Measurements from ENCODE around the gene ELMO1. TPM values are rescaled to one million over a fixed set of nuclear protein-coding genes. Genes with fewer than 3 reads are reported as not detected.

ELMO1 gene
- polyA plus RNA-seq, 2 of the 4 experiments (the other 2 are of a cell fraction) = 2.3 to 6.1 TPM

GRCh38 chr7:37418381-37418780, 30.3 kb downstream of the ELMO1 start:
- no peak overlapping the region for H3K27ac ChIP-seq
- H3K4me2 ChIP-seq = no peak overlapping the region
- H3K4me3 ChIP-seq = no peak overlapping the region
- FAIRE-seq (no peak), ATAC-seq (no peak), DNase-seq (ENCODE audit: low read depth in 1 of 2, low spot score in 1 of 2) (no peak)
- POLR2A ChIA-PET = no interaction called here
- H3K9me3 ChIP-seq = no peaks in the 10 kb centered on the region
- peaks cover 40% of the 10 kb centered on the region for H3K4me1 ChIP-seq
- no peak for TF ChIP-seq MYC (IDR thresholded peaks at IDR 0.05; ENCODE audit: borderline replicate concordance, low read length)
- no peak for TF ChIP-seq RAD21 (conservative IDR thresholded peaks at IDR 0.05 in 1 of 2, IDR thresholded peaks at IDR 0.05 in 1 of 2)
- TF ChIP-seq HDAC2 (IDR thresholded peaks at IDR 0.05) = no peak
- no peak for TF ChIP-seq FOSB (CRISPR knock-in tag; IDR thresholded peaks at IDR 0.05)
- TF ChIP-seq, protein P1, sequence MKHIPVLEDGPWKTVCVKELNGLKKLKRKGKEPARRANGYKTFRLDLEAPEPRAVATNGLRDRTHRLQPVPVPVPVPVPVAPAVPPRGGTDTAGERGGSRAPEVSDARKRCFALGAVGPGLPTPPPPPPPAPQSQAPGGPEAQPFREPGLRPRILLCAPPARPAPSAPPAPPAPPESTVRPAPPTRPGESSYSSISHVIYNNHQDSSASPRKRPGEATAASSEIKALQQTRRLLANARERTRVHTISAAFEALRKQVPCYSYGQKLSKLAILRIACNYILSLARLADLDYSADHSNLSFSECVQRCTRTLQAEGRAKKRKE (CRISPR knock-in tag; IDR thresholded peaks at IDR 0.05; ENCODE audit: low read depth) = no peak
- no peak for TF ChIP-seq MAFK (IDR thresholded peaks at IDR 0.05; ENCODE audit: partially characterized antibody)
- TF ChIP-seq EHF (CRISPR knock-in tag; IDR thresholded peaks at IDR 0.05) = no peak
- no peak for TF ChIP-seq CHD2 (IDR thresholded peaks at IDR 0.05; ENCODE audit: low read length, partially characterized antibody)
- no peak for TF ChIP-seq BHLHE40 (IDR thresholded peaks at IDR 0.05; ENCODE audit: low read depth, low read length)
- TF ChIP-seq RARB (CRISPR knock-in tag; IDR thresholded peaks at IDR 0.05) = no peak
- no peak for TF ChIP-seq CBX8 (IDR thresholded peaks at IDR 0.05)
- no peak for TF ChIP-seq RNF2 (IDR thresholded peaks at IDR 0.05; ENCODE audit: borderline replicate concordance, low read depth)
- TF ChIP-seq, protein P2, sequence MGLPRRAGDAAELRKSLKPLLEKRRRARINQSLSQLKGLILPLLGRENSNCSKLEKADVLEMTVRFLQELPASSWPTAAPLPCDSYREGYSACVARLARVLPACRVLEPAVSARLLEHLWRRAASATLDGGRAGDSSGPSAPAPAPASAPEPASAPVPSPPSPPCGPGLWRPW (IDR thresholded peaks at IDR 0.05) = no peak
- no peak for TF ChIP-seq KDM1A (IDR thresholded peaks at IDR 0.05; ENCODE audit: low read depth)
- TF ChIP-seq, protein P3, sequence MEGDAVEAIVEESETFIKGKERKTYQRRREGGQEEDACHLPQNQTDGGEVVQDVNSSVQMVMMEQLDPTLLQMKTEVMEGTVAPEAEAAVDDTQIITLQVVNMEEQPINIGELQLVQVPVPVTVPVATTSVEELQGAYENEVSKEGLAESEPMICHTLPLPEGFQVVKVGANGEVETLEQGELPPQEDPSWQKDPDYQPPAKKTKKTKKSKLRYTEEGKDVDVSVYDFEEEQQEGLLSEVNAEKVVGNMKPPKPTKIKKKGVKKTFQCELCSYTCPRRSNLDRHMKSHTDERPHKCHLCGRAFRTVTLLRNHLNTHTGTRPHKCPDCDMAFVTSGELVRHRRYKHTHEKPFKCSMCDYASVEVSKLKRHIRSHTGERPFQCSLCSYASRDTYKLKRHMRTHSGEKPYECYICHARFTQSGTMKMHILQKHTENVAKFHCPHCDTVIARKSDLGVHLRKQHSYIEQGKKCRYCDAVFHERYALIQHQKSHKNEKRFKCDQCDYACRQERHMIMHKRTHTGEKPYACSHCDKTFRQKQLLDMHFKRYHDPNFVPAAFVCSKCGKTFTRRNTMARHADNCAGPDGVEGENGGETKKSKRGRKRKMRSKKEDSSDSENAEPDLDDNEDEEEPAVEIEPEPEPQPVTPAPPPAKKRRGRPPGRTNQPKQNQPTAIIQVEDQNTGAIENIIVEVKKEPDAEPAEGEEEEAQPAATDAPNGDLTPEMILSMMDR (IDR thresholded peaks at IDR 0.05) = no peak
- 93% methylated on average over 6 of the region's 6 CpGs for WGBS (ENCODE audit: missing lambda C conversion rate)
- CTCF ChIA-PET = no interaction called here

DNA sequence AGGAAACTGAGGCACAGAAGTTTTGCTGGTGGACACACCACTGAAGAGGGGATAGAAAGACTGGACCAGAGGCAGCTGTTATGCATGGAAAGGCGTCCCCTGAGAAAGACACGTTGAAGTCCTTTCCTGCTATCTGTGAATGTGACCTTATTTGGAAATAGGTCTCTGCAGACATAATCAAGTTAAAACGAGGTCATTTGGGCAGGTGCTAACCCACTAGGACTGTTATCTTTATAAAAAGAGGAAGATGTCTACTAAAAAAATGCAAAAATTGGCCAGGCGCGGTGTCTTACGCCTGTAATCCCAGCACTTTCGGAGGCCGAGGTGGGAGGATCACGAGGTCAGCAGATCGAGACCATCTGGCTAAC, 31.6 kb downstream of the ELMO1 start:
- 88% methylated on average over 10 of the region's 10 CpGs for WGBS (ENCODE audit: missing lambda C conversion rate)
- peaks cover 39% of the 10 kb centered on the region for H3K4me1 ChIP-seq
- FAIRE-seq (no peak), ATAC-seq (no peak), DNase-seq (ENCODE audit: low read depth in 1 of 2, low spot score in 1 of 2) (no peak)
- CTCF ChIA-PET = no interaction called here
- no peak overlapping the region for H3K4me2 ChIP-seq
- H3K4me3 ChIP-seq = no peak overlapping the region
- no peaks in the 10 kb centered on the region for H3K9me3 ChIP-seq
- TF ChIP-seq ZC3H11A (IDR thresholded peaks at IDR 0.05) (no peak), TFCP2L1 (CRISPR knock-in tag; IDR thresholded peaks at IDR 0.05) (no peak), HOXA7 (CRISPR knock-in tag; IDR thresholded peaks at IDR 0.05) (no peak), EP300 (IDR thresholded peaks at IDR 0.05) (no peak), MAFK (IDR thresholded peaks at IDR 0.05; ENCODE audit: partially characterized antibody) (no peak), ZSCAN20 (CRISPR knock-in tag; IDR thresholded peaks at IDR 0.05) (no peak), ZNF302 (CRISPR knock-in tag; IDR thresholded peaks at IDR 0.05) (no peak), RNF2 (IDR thresholded peaks at IDR 0.05; ENCODE audit: borderline replicate concordance, low read depth) (no peak), KDM5A (IDR thresholded peaks at IDR 0.05) (no peak), ZFP36 (IDR thresholded peaks at IDR 0.05; ENCODE audit: borderline replicate concordance, partially characterized antibody) (no peak), CBX8 (IDR thresholded peaks at IDR 0.05) (no peak)
- H3K27ac ChIP-seq = no peak overlapping the region
- POLR2A ChIA-PET = no interaction called here

Data from A549 (cell line).